ENCODE data around the gene KIF25.
A peak's percentile ranks its signal among the peaks of the same experiment; 100 is the strongest.

KIF25 gene

DNA sequence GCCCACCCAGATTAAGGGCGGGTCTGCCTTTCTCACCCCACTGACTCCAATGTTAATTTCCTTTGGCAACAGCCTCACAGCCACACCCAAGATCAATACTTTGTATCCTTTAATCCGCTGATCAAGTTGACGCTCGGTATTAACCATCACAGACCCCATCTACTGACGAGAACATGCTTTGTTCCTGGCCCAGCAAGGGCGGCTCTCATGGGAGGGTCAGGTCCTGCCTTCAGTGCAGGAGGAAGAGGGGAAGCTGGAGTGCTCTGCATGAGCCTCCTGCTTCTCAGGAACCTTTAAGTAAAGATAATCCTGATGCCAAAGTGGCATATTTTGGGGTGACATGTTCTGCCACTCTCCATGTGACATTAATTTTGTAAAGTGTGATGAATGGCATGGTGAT, 8.3 kb downstream of the KIF25 start:
- Histone ChIP-seq H3K36me3 (no peaks in the 10 kb centered on the region), H3K4me3 (no peak overlapping the region), H3K9me3 (peaks cover 0 to 11% (median 0%) of the 10 kb centered on the region in 3 donors), H3K27me3 (peaks cover 0 to 6% of the 10 kb centered on the region in 2 donors), H3K4me1 (peaks cover 0 to 8% (median 2%) of the 10 kb centered on the region in 4 donors), H3K27ac (no peak overlapping the region)
- TF ChIP-seq, protein P1, sequence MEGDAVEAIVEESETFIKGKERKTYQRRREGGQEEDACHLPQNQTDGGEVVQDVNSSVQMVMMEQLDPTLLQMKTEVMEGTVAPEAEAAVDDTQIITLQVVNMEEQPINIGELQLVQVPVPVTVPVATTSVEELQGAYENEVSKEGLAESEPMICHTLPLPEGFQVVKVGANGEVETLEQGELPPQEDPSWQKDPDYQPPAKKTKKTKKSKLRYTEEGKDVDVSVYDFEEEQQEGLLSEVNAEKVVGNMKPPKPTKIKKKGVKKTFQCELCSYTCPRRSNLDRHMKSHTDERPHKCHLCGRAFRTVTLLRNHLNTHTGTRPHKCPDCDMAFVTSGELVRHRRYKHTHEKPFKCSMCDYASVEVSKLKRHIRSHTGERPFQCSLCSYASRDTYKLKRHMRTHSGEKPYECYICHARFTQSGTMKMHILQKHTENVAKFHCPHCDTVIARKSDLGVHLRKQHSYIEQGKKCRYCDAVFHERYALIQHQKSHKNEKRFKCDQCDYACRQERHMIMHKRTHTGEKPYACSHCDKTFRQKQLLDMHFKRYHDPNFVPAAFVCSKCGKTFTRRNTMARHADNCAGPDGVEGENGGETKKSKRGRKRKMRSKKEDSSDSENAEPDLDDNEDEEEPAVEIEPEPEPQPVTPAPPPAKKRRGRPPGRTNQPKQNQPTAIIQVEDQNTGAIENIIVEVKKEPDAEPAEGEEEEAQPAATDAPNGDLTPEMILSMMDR (IDR thresholded peaks at IDR 0.05), result no peak
- intact Hi-C loops (cut with DNase I; ENCODE audit: low total_unique reads), result no loop called here
- no peak for DNase-seq

GRCh38 chr6:168007592-168008338, 10.3 kb downstream of the KIF25 start:
- Histone ChIP-seq H3K4me1 (peaks cover 0 to 8% (median 2%) of the 10 kb centered on the region in 4 donors), H3K4me3 (no peak overlapping the region), H3K9me3 (peaks cover 0 to 29% (median 0%) of the 10 kb centered on the region in 3 donors), H3K36me3 (no peaks in the 10 kb centered on the region), H3K27ac (no peak overlapping the region), H3K27me3 (no peaks in the 10 kb centered on the region)
- TF ChIP-seq, protein P1 (IDR thresholded peaks at IDR 0.05), result no peak
- DNase-seq, result peak in 1 of 2 donors; percentile 34
- intact Hi-C loops (cut with DNase I; ENCODE audit: low total_unique reads), result no loop called here

- Histone ChIP-seq H3K4me3 (no peak overlapping the region), H3K36me3 (no peaks in the 10 kb centered on the region), H3K9me3 (peaks cover 0 to 30% (median 0%) of the 10 kb centered on the region in 3 donors), H3K27ac (no peak overlapping the region), H3K27me3 (no peaks in the 10 kb centered on the region), H3K4me1 (peaks cover 0 to 8% (median 3%) of the 10 kb centered on the region in 4 donors)
- TF ChIP-seq, protein P1 (IDR thresholded peaks at IDR 0.05), result no peak
- intact Hi-C loops (cut with DNase I; ENCODE audit: low total_unique reads), result no loop called here
- no peak for DNase-seq
Observed at GRCh38 chr6:168009331-168009730, 11.9 kb downstream of the KIF25 start.

- no peak overlapping the region for H3K27ac ChIP-seq
- DNase-seq, result no peak
- TF ChIP-seq, protein P1 (IDR thresholded peaks at IDR 0.05), result no peak
- peaks cover 0 to 8% (median 5%) of the 10 kb centered on the region in 4 donors for H3K4me1 ChIP-seq
- no peaks in the 10 kb centered on the region for H3K36me3 ChIP-seq
- H3K27me3 ChIP-seq, result no peaks in the 10 kb centered on the region
- intact Hi-C loops (cut with DNase I; ENCODE audit: low total_unique reads), result no loop called here
- H3K9me3 ChIP-seq, result peaks cover 0 to 30% (median 0%) of the 10 kb centered on the region in 3 donors
- H3K4me3 ChIP-seq, result no peak overlapping the region
Observed at GRCh38 chr6:168011291-168011690, 13.8 kb downstream of the KIF25 start.

DNA sequence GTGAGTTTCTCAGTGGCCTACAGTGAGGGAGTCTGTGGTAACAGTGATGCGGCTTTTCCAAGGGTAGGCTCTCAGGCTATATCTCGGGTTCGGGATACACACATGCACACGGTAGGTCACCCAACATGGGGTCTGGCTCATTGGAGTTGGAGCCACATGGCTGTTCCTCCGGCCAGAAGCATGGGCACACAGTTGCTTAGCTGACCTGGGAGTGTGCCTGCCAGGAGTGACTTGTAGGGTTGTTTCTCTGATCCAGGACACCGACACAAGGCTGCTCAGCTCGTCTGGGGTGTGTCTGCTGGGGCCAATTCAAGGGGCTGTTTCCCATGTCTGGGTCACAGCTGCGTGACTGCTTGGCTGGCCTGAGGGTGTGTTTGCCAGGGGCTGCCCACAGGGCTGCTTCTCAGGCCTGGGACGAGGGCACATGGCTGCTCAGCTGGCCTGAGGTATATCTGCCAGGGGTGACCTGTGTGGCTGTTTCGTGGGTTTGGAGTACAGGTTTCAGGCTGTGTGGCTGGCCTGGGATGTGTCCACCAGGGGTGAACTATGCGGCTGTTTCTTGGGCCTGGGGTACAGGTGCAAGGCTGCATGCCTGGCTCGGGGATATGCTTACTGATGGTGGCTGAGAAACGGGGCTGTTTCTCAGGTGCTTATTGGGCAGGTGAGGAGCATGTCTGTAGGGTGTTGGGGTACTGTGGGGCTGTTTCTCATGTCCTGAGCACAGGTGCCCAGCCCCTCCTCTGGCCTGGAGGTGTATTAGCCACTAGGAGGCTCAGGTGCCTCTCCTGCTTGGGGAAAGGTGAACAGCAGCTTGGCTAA, 15.2 kb downstream of the KIF25 start:
- Histone ChIP-seq H3K27ac (no peak overlapping the region), H3K9me3 (peaks cover 0 to 30% (median 0%) of the 10 kb centered on the region in 3 donors), H3K27me3 (no peaks in the 10 kb centered on the region), H3K4me1 (peaks cover 0 to 6% (median under 1%) of the 10 kb centered on the region in 4 donors), H3K4me3 (no peak overlapping the region), H3K36me3 (no peaks in the 10 kb centered on the region)
- intact Hi-C loops (cut with DNase I; ENCODE audit: low total_unique reads), result no loop called here
- no peak for DNase-seq
- TF ChIP-seq, protein P1 (IDR thresholded peaks at IDR 0.05), result no peak

Measured in tibial artery (tissue), 4 donors.